Caco-2 (cell line): ENCODE data around the gene MUC5AC. TPM values are rescaled to one million over a fixed set of nuclear protein-coding genes. Genes with fewer than 3 reads are reported as not detected.

Experiments used
- BruUV-seq: library from RNA; stranded (reverse); fragments of 400-500 nt; replicated peaks from 2 replicates; lab custom pipeline; 2021; lab: Mats Ljungman, UMichigan
- CTCF ChIA-PET: fragments of 300-600 bp; sonication (Branson Sonifier 250); formaldehyde crosslinking; loops from one replicate; lab custom pipeline; 2022; ENCODE audit warnings: antibody characterized with exemption; lab: Charles Lee
- POLR2A ChIA-PET: fragments of 300-600 bp; sonication (Branson Sonifier 250); formaldehyde crosslinking; loops from one replicate; lab custom pipeline; 2022; ENCODE audit warnings: antibody characterized with exemption; lab: Charles Lee
- DNase-seq, 2 experiments: peaks; one replicate each; pipeline versions ENCODE4 v3.0.0 to v3.0.0-alpha.2; 2020 to 2022
- H3K27me3 ChIP-seq: replicated peaks from 2 replicates; pipeline ENCODE4 v1.6.0; 2011; ENCODE audit warnings: low read length; ENCODE audit not compliant: control insufficient read depth, insufficient read depth
- H3K36me3 ChIP-seq: 2 replicates; pipeline ENCODE4 v1.5.1; 2011; ENCODE audit warnings: low read length; ENCODE audit not compliant: control insufficient read depth, insufficient read depth
- H3K4me1 ChIP-seq: fragments of 250-450 bp; sonication (Bioruptor Pico); 2 replicates; pipeline ENCODE4 v1.5.1; 2020; ENCODE audit warnings: mild to moderate bottlenecking
- H3K4me3 ChIP-seq: 2 replicates; pipeline ENCODE4 v1.5.1; 2011; ENCODE audit warnings: low read depth, mild to moderate bottlenecking, control low read depth, low read length
- H3K9me3 ChIP-seq: fragments of 250-450 bp; sonication (Bioruptor Pico); 2 replicates; pipeline ENCODE4 v1.5.1; 2020; ENCODE audit warnings: mild to moderate bottlenecking, moderate library complexity
- H3K27ac Mint-ChIP-seq: one replicate; pipeline ENCODE4 v1.8.0; 2022; ENCODE audit warnings: mixed read lengths; ENCODE audit not compliant: unreplicated experiment
- H3K27me3 Mint-ChIP-seq: one replicate; pipeline ENCODE4 v1.8.0; 2022; ENCODE audit warnings: mixed read lengths; ENCODE audit not compliant: insufficient read depth, unreplicated experiment
- H3K36me3 Mint-ChIP-seq: one replicate; pipeline ENCODE4 v1.8.0; 2022; ENCODE audit warnings: mild to moderate bottlenecking, mixed read lengths; ENCODE audit not compliant: insufficient read depth, unreplicated experiment
- H3K4me1 Mint-ChIP-seq: one replicate; pipeline ENCODE4 v1.8.0; 2022; ENCODE audit warnings: low read depth, mixed read lengths; ENCODE audit not compliant: unreplicated experiment
- H3K4me3 Mint-ChIP-seq: one replicate; pipeline ENCODE4 v1.8.0; 2022; ENCODE audit warnings: mild to moderate bottlenecking, moderate library complexity, mixed read lengths; ENCODE audit not compliant: unreplicated experiment
- H3K9me3 Mint-ChIP-seq: one replicate; pipeline ENCODE4 v1.8.0; 2022; ENCODE audit warnings: mixed read lengths; ENCODE audit not compliant: unreplicated experiment
- CTCF ChIP-seq, 2 experiments: fragments of 200-600 bp in 1 of 2; IDR thresholded peaks; 1 replicate in 1 of 2; 2 replicates in 1 of 2; pipeline versions ENCODE4 v1.5.1 to v1.8.0; 2011 to 2022; ENCODE audit warnings: antibody characterized with exemption in 1 of 2, control low read depth in 1 of 2, inconsistent platforms in 1 of 2, low read depth in 1 of 2, low read length in 1 of 2, mild to moderate bottlenecking in 1 of 2, moderate library complexity in 1 of 2; ENCODE audit not compliant: insufficient read depth in 1 of 2, severe bottlenecking in 1 of 2, unreplicated experiment in 1 of 2
- intact Hi-C: fragments of 100-400 bp; cut with micrococcal nuclease; formaldehyde crosslinking; loops from one replicate; pipeline ENCODE4 v1.10.0; 2022; ENCODE audit not compliant: unreplicated experiment
- total RNA-seq: library from RNA; stranded (reverse); gene quantifications from 2 replicates; pipeline ENCODE4 v1.2.3, GENCODE V29; 2022

Gene MUC5AC
- total RNA-seq, 1 experiment from 2014 or later, result 0.25 TPM

- no peak overlapping the region for H3K27ac Mint-ChIP-seq
- no peaks in the 10 kb centered on the region for H3K27me3 Mint-ChIP-seq
- H3K9me3 Mint-ChIP-seq, result peaks cover 27% of the 10 kb centered on the region
- Histone ChIP-seq H3K9me3 (peaks cover 17% of the 10 kb centered on the region), H3K27me3 (no peaks in the 10 kb centered on the region), H3K36me3 (no peaks in the 10 kb centered on the region), H3K4me1 (no peaks in the 10 kb centered on the region), H3K4me3 (no peak overlapping the region)
- ChIA-PET POLR2A (no interaction called here), CTCF (no interaction called here)
- no peak for DNase-seq
- intact Hi-C loops, result no loop called here
- no peak for TF ChIP-seq CTCF (IDR thresholded peaks at IDR 0.05; ENCODE audit: insufficient read depth in 1 of 2, low read depth in 1 of 2, low read length in 1 of 2, severe bottlenecking in 1 of 2, unreplicated experiment in 1 of 2)
- no peaks in the 10 kb centered on the region for H3K4me1 Mint-ChIP-seq
- H3K4me3 Mint-ChIP-seq, result no peak overlapping the region
- no peaks in the 10 kb centered on the region for H3K36me3 Mint-ChIP-seq
- BruUV-seq, result no TSS peak
These were observed 26.5 kb upstream of the MUC5AC start for GRCh38 chr11:1131033-1131911.

DNA sequence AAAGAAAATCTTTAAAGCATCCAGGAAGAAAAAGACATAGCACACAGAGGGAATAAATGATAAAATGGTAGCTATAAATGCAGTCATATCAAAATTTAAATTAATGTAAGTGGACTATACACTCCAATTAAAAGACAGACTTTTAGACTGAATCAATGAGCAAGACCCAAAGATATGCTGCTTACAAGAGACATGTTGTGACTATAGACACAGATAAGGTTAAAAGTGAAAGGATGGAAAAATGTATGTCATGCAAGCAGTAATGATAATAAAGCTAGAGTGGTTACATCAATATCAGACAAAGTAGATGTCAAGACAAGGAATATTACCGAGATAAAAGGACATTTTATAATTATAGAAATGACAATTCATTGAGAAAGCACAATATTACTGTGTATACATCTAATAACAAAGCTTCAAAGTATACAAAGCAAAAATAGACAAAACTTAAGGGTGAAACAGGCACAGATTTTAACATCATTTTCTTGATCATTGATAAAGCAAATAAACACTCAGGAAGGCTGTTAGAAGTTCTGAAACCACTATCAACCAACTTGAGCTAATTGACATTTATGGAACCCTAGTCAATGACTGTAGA is 22.8 kb upstream of the MUC5AC start:
- CTCF ChIA-PET, result no interaction called here
- DNase-seq, result no peak
- no peak for TF ChIP-seq CTCF (IDR thresholded peaks at IDR 0.05; ENCODE audit: insufficient read depth in 1 of 2, low read depth in 1 of 2, low read length in 1 of 2, severe bottlenecking in 1 of 2, unreplicated experiment in 1 of 2)
- no peaks in the 10 kb centered on the region for H3K4me1 ChIP-seq
- no peak overlapping the region for H3K4me3 ChIP-seq
- Mint-ChIP-seq H3K4me3 (no peak overlapping the region), H3K27me3 (no peaks in the 10 kb centered on the region), H3K4me1 (no peaks in the 10 kb centered on the region), H3K36me3 (no peaks in the 10 kb centered on the region), H3K9me3 (peaks cover 27% of the 10 kb centered on the region), H3K27ac (no peak overlapping the region)
- no peaks in the 10 kb centered on the region for H3K36me3 ChIP-seq
- peaks cover 17% of the 10 kb centered on the region for H3K9me3 ChIP-seq
- no peaks in the 10 kb centered on the region for H3K27me3 ChIP-seq
- BruUV-seq, result no TSS peak
- POLR2A ChIA-PET, result no interaction called here
- intact Hi-C loops, result no loop called here

DNA sequence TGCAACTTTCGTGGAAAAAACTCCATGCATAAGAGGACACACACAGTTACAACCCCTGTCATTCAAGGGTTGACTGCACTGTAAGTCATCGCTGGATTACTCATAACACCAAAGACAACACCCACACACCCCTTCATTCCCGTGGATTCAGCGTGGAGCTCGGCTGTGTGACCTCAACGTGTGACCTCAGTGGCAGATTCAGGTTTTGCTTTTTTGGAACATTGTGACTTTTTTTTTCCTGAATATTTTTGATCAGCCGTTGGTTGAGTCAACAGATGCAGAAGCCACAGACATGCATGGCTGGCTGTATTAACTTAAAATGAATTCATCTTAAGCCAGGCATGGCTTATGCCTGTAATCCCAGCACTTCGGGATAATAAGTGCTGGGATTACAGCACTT is 19.7 kb upstream of the MUC5AC start:
- no TSS peak for BruUV-seq
- H3K9me3 ChIP-seq, result peaks cover 20% of the 10 kb centered on the region
- H3K4me3 ChIP-seq, result no peak overlapping the region
- intact Hi-C loops, result no loop called here
- TF ChIP-seq CTCF (IDR thresholded peaks at IDR 0.05; ENCODE audit: insufficient read depth in 1 of 2, low read depth in 1 of 2, low read length in 1 of 2, severe bottlenecking in 1 of 2, unreplicated experiment in 1 of 2), result no peak
- H3K27ac Mint-ChIP-seq, result no peak overlapping the region
- peaks cover 39% of the 10 kb centered on the region for H3K9me3 Mint-ChIP-seq
- H3K4me1 ChIP-seq, result no peaks in the 10 kb centered on the region
- H3K36me3 Mint-ChIP-seq, result no peaks in the 10 kb centered on the region
- H3K27me3 ChIP-seq, result no peaks in the 10 kb centered on the region
- DNase-seq, result no peak
- no peaks in the 10 kb centered on the region for H3K4me1 Mint-ChIP-seq
- no peak overlapping the region for H3K4me3 Mint-ChIP-seq
- H3K27me3 Mint-ChIP-seq, result no peaks in the 10 kb centered on the region
- no peaks in the 10 kb centered on the region for H3K36me3 ChIP-seq
- ChIA-PET POLR2A (no interaction called here), CTCF (no interaction called here)
